Neural progenitor cell (in vitro differentiated cells): ENCODE data around the gene KLRG1.

Experiments used
- EZH2phosphoT487 ChIP-seq: fragments of 200-600 bp; sonication (generic); IDR thresholded peaks from 2 replicates; pipeline ENCODE4 v1.6.1; 2017; ENCODE audit warnings: antibody characterized with exemption
- TF ChIP-seq, protein P1 (sequence below): fragments of 200-600 bp; sonication (generic); IDR thresholded peaks from 2 replicates; pipeline ENCODE4 v1.5.1; 2017; ENCODE audit warnings: antibody characterized with exemption, mild to moderate bottlenecking

DNA sequence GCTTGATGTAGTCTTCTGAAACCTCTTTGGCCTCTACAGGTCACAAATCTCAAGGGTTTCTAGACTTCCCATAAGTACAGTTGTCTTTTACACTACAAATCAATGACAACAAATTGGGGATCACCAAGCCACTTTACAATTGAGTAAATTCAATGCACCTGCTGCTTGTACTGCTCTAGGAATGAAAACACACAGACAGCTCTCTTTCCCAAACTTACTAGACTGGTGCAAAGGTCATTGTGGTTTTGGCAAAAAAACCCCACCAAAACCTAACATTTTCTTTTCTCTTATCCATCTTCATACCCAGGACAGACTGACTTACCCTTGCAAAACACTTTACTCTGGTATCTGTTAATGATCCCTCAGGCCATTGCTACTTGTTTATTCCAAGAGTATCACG, 42.6 kb upstream of the KLRG1 start:
- TF ChIP-seq, protein P1, sequence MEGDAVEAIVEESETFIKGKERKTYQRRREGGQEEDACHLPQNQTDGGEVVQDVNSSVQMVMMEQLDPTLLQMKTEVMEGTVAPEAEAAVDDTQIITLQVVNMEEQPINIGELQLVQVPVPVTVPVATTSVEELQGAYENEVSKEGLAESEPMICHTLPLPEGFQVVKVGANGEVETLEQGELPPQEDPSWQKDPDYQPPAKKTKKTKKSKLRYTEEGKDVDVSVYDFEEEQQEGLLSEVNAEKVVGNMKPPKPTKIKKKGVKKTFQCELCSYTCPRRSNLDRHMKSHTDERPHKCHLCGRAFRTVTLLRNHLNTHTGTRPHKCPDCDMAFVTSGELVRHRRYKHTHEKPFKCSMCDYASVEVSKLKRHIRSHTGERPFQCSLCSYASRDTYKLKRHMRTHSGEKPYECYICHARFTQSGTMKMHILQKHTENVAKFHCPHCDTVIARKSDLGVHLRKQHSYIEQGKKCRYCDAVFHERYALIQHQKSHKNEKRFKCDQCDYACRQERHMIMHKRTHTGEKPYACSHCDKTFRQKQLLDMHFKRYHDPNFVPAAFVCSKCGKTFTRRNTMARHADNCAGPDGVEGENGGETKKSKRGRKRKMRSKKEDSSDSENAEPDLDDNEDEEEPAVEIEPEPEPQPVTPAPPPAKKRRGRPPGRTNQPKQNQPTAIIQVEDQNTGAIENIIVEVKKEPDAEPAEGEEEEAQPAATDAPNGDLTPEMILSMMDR, result no peak
- TF ChIP-seq EZH2phosphoT487, result no peak
